Caco-2 (cell line): ENCODE measurements around the gene SLC19A1. TPM values are rescaled to one million over a fixed set of nuclear protein-coding genes. Genes with fewer than 3 reads are reported as not detected.
A peak's percentile ranks its signal among the peaks of the same experiment; 100 is the strongest.

ENCODE experiments used
- BruUV-seq: library from RNA; stranded (reverse); fragments of 400-500 nt; replicated peaks from 2 replicates; lab custom pipeline; 2021; lab: Mats Ljungman, UMichigan
- CTCF ChIA-PET: fragments of 300-600 bp; sonication (Branson Sonifier 250); formaldehyde crosslinking; loops from one replicate; lab custom pipeline; 2022; ENCODE audit warnings: antibody characterized with exemption; lab: Charles Lee
- POLR2A ChIA-PET: fragments of 300-600 bp; sonication (Branson Sonifier 250); formaldehyde crosslinking; loops from one replicate; lab custom pipeline; 2022; ENCODE audit warnings: antibody characterized with exemption; lab: Charles Lee
- DNase-seq, 2 experiments: peaks; one replicate each; pipeline versions ENCODE4 v3.0.0 to v3.0.0-alpha.2; 2020 to 2022
- H3K27me3 ChIP-seq: replicated peaks from 2 replicates; pipeline ENCODE4 v1.6.0; 2011; ENCODE audit warnings: low read length; ENCODE audit not compliant: control insufficient read depth, insufficient read depth
- H3K36me3 ChIP-seq: 2 replicates; pipeline ENCODE4 v1.5.1; 2011; ENCODE audit warnings: low read length; ENCODE audit not compliant: control insufficient read depth, insufficient read depth
- H3K4me1 ChIP-seq: fragments of 250-450 bp; sonication (Bioruptor Pico); 2 replicates; pipeline ENCODE4 v1.5.1; 2020; ENCODE audit warnings: mild to moderate bottlenecking
- H3K4me3 ChIP-seq: 2 replicates; pipeline ENCODE4 v1.5.1; 2011; ENCODE audit warnings: low read depth, mild to moderate bottlenecking, control low read depth, low read length
- H3K9me3 ChIP-seq: fragments of 250-450 bp; sonication (Bioruptor Pico); 2 replicates; pipeline ENCODE4 v1.5.1; 2020; ENCODE audit warnings: mild to moderate bottlenecking, moderate library complexity
- H3K27ac Mint-ChIP-seq: one replicate; pipeline ENCODE4 v1.8.0; 2022; ENCODE audit warnings: mixed read lengths; ENCODE audit not compliant: unreplicated experiment
- H3K27me3 Mint-ChIP-seq: one replicate; pipeline ENCODE4 v1.8.0; 2022; ENCODE audit warnings: mixed read lengths; ENCODE audit not compliant: insufficient read depth, unreplicated experiment
- H3K36me3 Mint-ChIP-seq: one replicate; pipeline ENCODE4 v1.8.0; 2022; ENCODE audit warnings: mild to moderate bottlenecking, mixed read lengths; ENCODE audit not compliant: insufficient read depth, unreplicated experiment
- H3K4me1 Mint-ChIP-seq: one replicate; pipeline ENCODE4 v1.8.0; 2022; ENCODE audit warnings: low read depth, mixed read lengths; ENCODE audit not compliant: unreplicated experiment
- H3K4me3 Mint-ChIP-seq: one replicate; pipeline ENCODE4 v1.8.0; 2022; ENCODE audit warnings: mild to moderate bottlenecking, moderate library complexity, mixed read lengths; ENCODE audit not compliant: unreplicated experiment
- H3K9me3 Mint-ChIP-seq: one replicate; pipeline ENCODE4 v1.8.0; 2022; ENCODE audit warnings: mixed read lengths; ENCODE audit not compliant: unreplicated experiment
- intact Hi-C: fragments of 100-400 bp; cut with micrococcal nuclease; formaldehyde crosslinking; loops from one replicate; pipeline ENCODE4 v1.10.0; 2022; ENCODE audit not compliant: unreplicated experiment
- total RNA-seq: library from RNA; stranded (reverse); gene quantifications from 2 replicates; pipeline ENCODE4 v1.2.3, GENCODE V29; 2022
- TF ChIP-seq, protein P1 (sequence below), 2 experiments: fragments of 200-600 bp in 1 of 2; IDR thresholded peaks; 1 replicate in 1 of 2; 2 replicates in 1 of 2; pipeline versions ENCODE4 v1.5.1 to v1.8.0; 2011 to 2022; ENCODE audit warnings: antibody characterized with exemption in 1 of 2, control low read depth in 1 of 2, inconsistent platforms in 1 of 2, low read depth in 1 of 2, low read length in 1 of 2, mild to moderate bottlenecking in 1 of 2, moderate library complexity in 1 of 2; ENCODE audit not compliant: insufficient read depth in 1 of 2, severe bottlenecking in 1 of 2, unreplicated experiment in 1 of 2

The SLC19A1 gene
- total RNA-seq, 1 experiment from 2014 or later: 45.4 TPM

DNA sequence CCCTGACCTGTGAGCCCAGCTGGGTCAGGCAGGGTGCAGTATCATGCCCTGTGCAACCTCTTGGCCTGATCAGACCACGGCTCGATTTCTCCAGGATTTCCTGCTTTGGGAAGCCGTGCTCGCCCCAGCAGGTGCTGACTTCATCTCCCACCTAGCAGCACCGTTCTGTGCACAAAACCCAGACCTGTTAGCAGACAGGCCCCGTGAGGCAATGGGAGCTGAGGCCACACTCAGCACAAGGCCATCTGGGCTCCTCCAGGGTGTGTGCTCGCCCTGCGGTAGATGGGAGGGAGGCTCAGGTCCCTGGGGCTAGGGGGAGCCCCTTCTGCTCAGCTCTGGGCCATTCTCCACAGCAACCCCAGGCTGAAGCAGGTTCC, 29.6 kb downstream of the SLC19A1 start:
- TF ChIP-seq, protein P1, sequence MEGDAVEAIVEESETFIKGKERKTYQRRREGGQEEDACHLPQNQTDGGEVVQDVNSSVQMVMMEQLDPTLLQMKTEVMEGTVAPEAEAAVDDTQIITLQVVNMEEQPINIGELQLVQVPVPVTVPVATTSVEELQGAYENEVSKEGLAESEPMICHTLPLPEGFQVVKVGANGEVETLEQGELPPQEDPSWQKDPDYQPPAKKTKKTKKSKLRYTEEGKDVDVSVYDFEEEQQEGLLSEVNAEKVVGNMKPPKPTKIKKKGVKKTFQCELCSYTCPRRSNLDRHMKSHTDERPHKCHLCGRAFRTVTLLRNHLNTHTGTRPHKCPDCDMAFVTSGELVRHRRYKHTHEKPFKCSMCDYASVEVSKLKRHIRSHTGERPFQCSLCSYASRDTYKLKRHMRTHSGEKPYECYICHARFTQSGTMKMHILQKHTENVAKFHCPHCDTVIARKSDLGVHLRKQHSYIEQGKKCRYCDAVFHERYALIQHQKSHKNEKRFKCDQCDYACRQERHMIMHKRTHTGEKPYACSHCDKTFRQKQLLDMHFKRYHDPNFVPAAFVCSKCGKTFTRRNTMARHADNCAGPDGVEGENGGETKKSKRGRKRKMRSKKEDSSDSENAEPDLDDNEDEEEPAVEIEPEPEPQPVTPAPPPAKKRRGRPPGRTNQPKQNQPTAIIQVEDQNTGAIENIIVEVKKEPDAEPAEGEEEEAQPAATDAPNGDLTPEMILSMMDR (IDR thresholded peaks at IDR 0.05; ENCODE audit: insufficient read depth in 1 of 2, low read depth in 1 of 2, low read length in 1 of 2, severe bottlenecking in 1 of 2, unreplicated experiment in 1 of 2): no peak
- BruUV-seq: no TSS peak
- Histone ChIP-seq H3K36me3 (no peaks in the 10 kb centered on the region; the same call in 1 of the 2 replicates), H3K9me3 (no peaks in the 10 kb centered on the region), H3K27me3 (no peaks in the 10 kb centered on the region), H3K4me1 (peaks cover 6% of the 10 kb centered on the region; the same call in 1 of the 2 replicates), H3K4me3 (no peak overlapping the region)
- Mint-ChIP-seq H3K27me3 (no peaks in the 10 kb centered on the region), H3K27ac (no peak overlapping the region), H3K4me1 (peaks cover 11% of the 10 kb centered on the region), H3K9me3 (peaks cover under 1% of the 10 kb centered on the region), H3K4me3 (no peak overlapping the region), H3K36me3 (peaks cover 99% of the 10 kb centered on the region)
- CTCF ChIA-PET: no interaction called here
- POLR2A ChIA-PET: no interaction called here
- peak in 1 of 2 experiments; percentile 32 for DNase-seq
- intact Hi-C loops: no loop called here

DNA sequence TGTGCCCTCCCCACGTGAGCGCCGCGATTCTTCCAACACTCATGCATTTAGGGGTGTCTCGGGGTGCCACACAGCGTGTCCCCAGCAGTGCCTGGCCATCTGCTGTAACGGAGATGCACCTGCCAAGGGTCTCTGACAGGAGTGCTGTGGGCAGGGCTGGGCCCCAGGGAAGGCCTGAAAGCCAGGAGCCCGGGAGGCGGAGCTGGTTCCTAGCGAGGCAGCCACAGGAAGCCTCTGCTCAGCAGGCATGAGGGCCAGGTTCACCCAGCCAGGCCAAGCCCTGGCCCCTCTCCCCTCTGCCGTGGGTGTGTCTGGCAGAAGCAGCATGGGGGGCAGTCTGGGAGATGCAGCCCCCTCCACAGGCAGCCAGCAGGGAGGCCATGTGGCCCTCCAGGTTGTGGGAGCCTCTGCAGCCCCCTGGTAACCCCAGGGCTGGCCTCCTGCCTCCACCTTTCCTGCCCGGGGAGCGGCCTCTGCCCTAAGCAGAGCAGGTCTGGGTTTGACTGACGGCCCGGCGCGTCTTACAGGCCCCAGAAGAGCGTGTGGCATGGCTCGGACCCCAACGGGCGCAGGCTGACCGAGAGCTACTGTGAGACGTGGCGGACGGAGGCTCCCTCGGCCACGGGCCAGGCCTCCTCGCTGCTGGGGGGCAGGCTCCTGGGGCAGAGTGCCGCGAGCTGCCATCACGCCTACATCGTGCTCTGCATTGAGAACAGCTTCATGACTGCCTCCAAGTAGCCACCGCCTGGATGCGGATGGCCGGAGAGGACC, 30.4 kb downstream of the SLC19A1 start:
- Mint-ChIP-seq H3K27ac (peak overlapping the region; percentile 70), H3K9me3 (no peaks in the 10 kb centered on the region), H3K27me3 (no peaks in the 10 kb centered on the region), H3K36me3 (peaks cover 96% of the 10 kb centered on the region), H3K4me3 (no peak overlapping the region), H3K4me1 (peaks cover 11% of the 10 kb centered on the region)
- peak; percentile 35 to 47 for DNase-seq
- ChIA-PET POLR2A (no interaction called here), CTCF (no interaction called here)
- no peaks in the 10 kb centered on the region; the same call in 1 of the 2 replicates for H3K36me3 ChIP-seq
- no TSS peak for BruUV-seq
- TF ChIP-seq, protein P1 (IDR thresholded peaks at IDR 0.05; ENCODE audit: insufficient read depth in 1 of 2, low read depth in 1 of 2, low read length in 1 of 2, severe bottlenecking in 1 of 2, unreplicated experiment in 1 of 2): no peak
- peaks cover 6% of the 10 kb centered on the region; the same call in 1 of the 2 replicates for H3K4me1 ChIP-seq
- intact Hi-C loops: no loop called here
- no peaks in the 10 kb centered on the region for H3K27me3 ChIP-seq
- H3K9me3 ChIP-seq: no peaks in the 10 kb centered on the region
- H3K4me3 ChIP-seq: no peak overlapping the region

DNA sequence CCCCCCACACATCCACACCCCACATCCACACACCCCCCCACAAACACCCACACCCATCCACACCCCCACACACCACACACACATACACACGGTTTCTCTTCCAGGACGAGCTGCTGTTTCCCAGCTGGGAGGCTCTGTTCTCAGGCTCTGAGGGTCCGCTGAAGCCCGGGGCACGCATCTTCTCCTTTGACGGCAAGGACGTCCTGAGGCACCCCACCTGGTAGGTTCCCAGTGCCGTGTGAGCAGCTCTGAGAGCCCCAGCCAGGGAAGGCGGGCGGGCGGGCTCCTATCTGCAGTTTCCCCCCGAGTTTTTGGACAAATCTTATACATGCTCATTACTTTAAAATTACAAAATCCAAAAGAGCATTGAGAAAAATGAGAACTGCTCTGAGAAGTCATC, 31.2 kb downstream of the SLC19A1 start:
- intact Hi-C loops: no loop called here
- H3K9me3 ChIP-seq: no peaks in the 10 kb centered on the region
- ChIA-PET CTCF (no interaction called here), POLR2A (no interaction called here)
- H3K36me3 Mint-ChIP-seq: peaks cover 96% of the 10 kb centered on the region
- H3K27me3 ChIP-seq: no peaks in the 10 kb centered on the region
- H3K27me3 Mint-ChIP-seq: no peaks in the 10 kb centered on the region
- peak in 1 of 2 experiments; percentile 21 for DNase-seq
- H3K4me3 ChIP-seq: no peak overlapping the region
- H3K27ac Mint-ChIP-seq: peak overlapping the region; percentile 70
- TF ChIP-seq, protein P1 (IDR thresholded peaks at IDR 0.05; ENCODE audit: insufficient read depth in 1 of 2, low read depth in 1 of 2, low read length in 1 of 2, severe bottlenecking in 1 of 2, unreplicated experiment in 1 of 2): no peak
- H3K9me3 Mint-ChIP-seq: no peaks in the 10 kb centered on the region
- no TSS peak for BruUV-seq
- peaks cover 11% of the 10 kb centered on the region for H3K4me1 Mint-ChIP-seq
- H3K36me3 ChIP-seq: no peaks in the 10 kb centered on the region; the same call in 1 of the 2 replicates
- H3K4me3 Mint-ChIP-seq: no peak overlapping the region
- H3K4me1 ChIP-seq: peaks cover 6% of the 10 kb centered on the region; the same call in 1 of the 2 replicates
